WTC11 (cell line): ENCODE measurements around the gene CHN1. TPM values are rescaled to one million over a fixed set of nuclear protein-coding genes. Genes with fewer than 3 reads are reported as not detected.
A peak's percentile ranks its signal among the peaks of the same experiment; 100 is the strongest.

Experiments used
- ATAC-seq: fragments of 200-7000 bp; cut with Tn5 transposase; 2 replicates; pipeline ENCODE4 v1.10.0; 2021; ENCODE audit warnings: mild to moderate bottlenecking, moderate library complexity
- CTCF ChIA-PET: fragments of 300-600 bp; sonication (Branson Sonifier 250); formaldehyde crosslinking; loops from one replicate; lab custom pipeline; 2021; ENCODE audit warnings: antibody characterized with exemption; lab: Charles Lee
- POLR2A ChIA-PET: fragments of 350-600 bp; sonication (Branson Sonifier 250); formaldehyde crosslinking; loops from one replicate; lab custom pipeline; 2021; ENCODE audit warnings: antibody characterized with exemption; lab: Charles Lee
- DNase-seq: peaks from one replicate; pipeline ENCODE4 v3.0.0; 2021; ENCODE audit warnings: low spot score
- H3K27ac Mint-ChIP-seq: 2 replicates; pipeline ENCODE4 v1.8.0; 2021; ENCODE audit warnings: mixed read lengths
- H3K27me3 Mint-ChIP-seq: 2 replicates; pipeline ENCODE4 v1.8.0; 2021; ENCODE audit warnings: low read depth, mild to moderate bottlenecking, moderate library complexity, mixed read lengths
- H3K36me3 Mint-ChIP-seq: 2 replicates; pipeline ENCODE4 v1.8.0; 2021; ENCODE audit warnings: mixed read lengths
- H3K4me1 Mint-ChIP-seq: 2 replicates; pipeline ENCODE4 v1.8.0; 2022; ENCODE audit warnings: mixed read lengths
- H3K4me3 Mint-ChIP-seq: 2 replicates; pipeline ENCODE4 v1.8.0; 2021; ENCODE audit warnings: mild to moderate bottlenecking, moderate library complexity, mixed read lengths
- H3K9me3 Mint-ChIP-seq: 2 replicates; pipeline ENCODE4 v1.8.0; 2021; ENCODE audit warnings: mixed read lengths
- E2F4 ChIP-seq: sonication (generic); formaldehyde crosslinking; IDR thresholded peaks from 2 replicates; pipeline ENCODE4 v1.8.1; 2022; ENCODE audit warnings: low read depth, mild to moderate bottlenecking, moderate library complexity, missing genetic modification reagents, borderline replicate concordance
- EMX1 ChIP-seq: fragments of 250-450 bp; sonication (Bioruptor Pico); IDR thresholded peaks from 2 replicates; pipeline ENCODE4 v1.8.0; 2021; ENCODE audit warnings: mild to moderate bottlenecking
- ESRRA ChIP-seq: sonication (generic); formaldehyde crosslinking; IDR thresholded peaks from 2 replicates; pipeline ENCODE4 v1.8.1; 2022; ENCODE audit warnings: mild to moderate bottlenecking, missing genetic modification reagents, borderline replicate concordance
- ETV6 ChIP-seq: sonication (generic); formaldehyde crosslinking; IDR thresholded peaks from 2 replicates; pipeline ENCODE4 v1.8.1; 2022; ENCODE audit warnings: mild to moderate bottlenecking, missing genetic modification reagents
- JUN ChIP-seq: sonication (generic); formaldehyde crosslinking; IDR thresholded peaks from 2 replicates; pipeline ENCODE4 v1.8.0; 2023; ENCODE audit warnings: mild to moderate bottlenecking, missing genetic modification reagents
- MLX ChIP-seq: sonication (generic); formaldehyde crosslinking; IDR thresholded peaks from 2 replicates; pipeline ENCODE4 v1.8.1; 2023; ENCODE audit warnings: mild to moderate bottlenecking, missing genetic modification reagents, moderate library complexity
- NFE2L1 ChIP-seq: sonication (generic); formaldehyde crosslinking; IDR thresholded peaks from 2 replicates; pipeline ENCODE4 v1.8.1; 2023; ENCODE audit warnings: missing genetic modification reagents
- NR2C2 ChIP-seq: sonication (generic); formaldehyde crosslinking; IDR thresholded peaks from 2 replicates; pipeline ENCODE4 v1.8.0; 2022; ENCODE audit warnings: mild to moderate bottlenecking, missing genetic modification reagents
- PREB ChIP-seq: sonication (generic); formaldehyde crosslinking; IDR thresholded peaks from 2 replicates; pipeline ENCODE4 v1.8.1; 2022; ENCODE audit warnings: mild to moderate bottlenecking, missing genetic modification reagents, moderate library complexity, borderline replicate concordance
- PRRX2 ChIP-seq: fragments of 250-450 bp; sonication (Bioruptor Pico); IDR thresholded peaks from 2 replicates; pipeline ENCODE4 v1.8.0; 2021; ENCODE audit warnings: mild to moderate bottlenecking
- RORB ChIP-seq: fragments of 250-450 bp; sonication (Bioruptor Pico); IDR thresholded peaks from 2 replicates; pipeline ENCODE4 v1.9.0; 2021; ENCODE audit warnings: mild to moderate bottlenecking
- STAT6 ChIP-seq: sonication (generic); formaldehyde crosslinking; conservative IDR thresholded peaks from 2 replicates; pipeline ENCODE4 v1.8.1; 2023; ENCODE audit warnings: mild to moderate bottlenecking, low read depth, missing genetic modification reagents, moderate library complexity
- USF1 ChIP-seq: sonication (generic); formaldehyde crosslinking; IDR thresholded peaks from 2 replicates; pipeline ENCODE4 v1.8.0; 2022; ENCODE audit warnings: mild to moderate bottlenecking, missing genetic modification reagents
- USF2 ChIP-seq: sonication (generic); formaldehyde crosslinking; IDR thresholded peaks from 2 replicates; pipeline ENCODE4 v1.8.1; 2023; ENCODE audit warnings: mild to moderate bottlenecking, missing genetic modification reagents, moderate library complexity
- ZBTB21 ChIP-seq: sonication (generic); formaldehyde crosslinking; IDR thresholded peaks from 2 replicates; pipeline ENCODE4 v1.8.1; 2023; ENCODE audit warnings: mild to moderate bottlenecking, missing genetic modification reagents, borderline replicate concordance
- ZNF138 ChIP-seq: sonication (generic); formaldehyde crosslinking; conservative IDR thresholded peaks from 2 replicates; pipeline ENCODE4 v1.8.1; 2022; ENCODE audit warnings: mild to moderate bottlenecking, moderate library complexity, missing genetic modification reagents
- ZNF232 ChIP-seq: sonication (generic); formaldehyde crosslinking; IDR thresholded peaks from 2 replicates; pipeline ENCODE4 v1.8.0; 2022; ENCODE audit warnings: mild to moderate bottlenecking, missing genetic modification reagents
- ZNF396 ChIP-seq: fragments of 250-450 bp; sonication (Bioruptor Pico); IDR thresholded peaks from 2 replicates; pipeline ENCODE4 v1.8.0; 2021; ENCODE audit warnings: mild to moderate bottlenecking, moderate library complexity, borderline replicate concordance
- ZNF425 ChIP-seq: fragments of 250-450 bp; sonication (Bioruptor Pico); conservative IDR thresholded peaks from 2 replicates; pipeline ENCODE4 v1.9.0; 2021; ENCODE audit warnings: mild to moderate bottlenecking
- ZSCAN18 ChIP-seq: fragments of 250-450 bp; sonication (Bioruptor Pico); IDR thresholded peaks from 2 replicates; pipeline ENCODE4 v2.1.2; 2022; ENCODE audit warnings: mild to moderate bottlenecking, moderate library complexity
- total RNA-seq: library from RNA; stranded (reverse); gene quantifications from 3 replicates; pipeline ENCODE4 v1.2.3, GENCODE V29; 2021

The CHN1 gene
- total RNA-seq, 1 experiment from 2014 or later, result 30.0 TPM

- TF ChIP-seq E2F4 (CRISPR knock-in tag) (no peak), MLX (CRISPR knock-in tag) (no peak), PRRX2 (CRISPR knock-in tag) (no peak), NFE2L1 (CRISPR knock-in tag) (no peak), NR2C2 (CRISPR knock-in tag) (no peak), ZNF396 (no peak), ETV6 (no peak), JUN (CRISPR knock-in tag) (no peak), ZNF232 (CRISPR knock-in tag) (no peak)
These were observed 112.6 kb downstream of the CHN1 start (continued) for GRCh38 chr2:174892546-174892945.

- peak overlapping the region; percentile 6; the same call in 1 of the 2 replicates for H3K4me3 Mint-ChIP-seq
These were observed 116.4 kb downstream of the CHN1 start for GRCh38 chr2:174888646-174889271.

GRCh38 chr2:174888146-174888545 is 117.0 kb downstream of the CHN1 start:
- POLR2A ChIA-PET, result no interaction called here
- peaks cover 3% of the 10 kb centered on the region for H3K36me3 Mint-ChIP-seq
- peaks cover 43% of the 10 kb centered on the region for H3K4me1 Mint-ChIP-seq
- DNase-seq (no peak), ATAC-seq (peak; percentile 24; the same call in 1 of the 2 replicates)
- H3K27me3 Mint-ChIP-seq, result no peaks in the 10 kb centered on the region
- no peak overlapping the region for H3K4me3 Mint-ChIP-seq
- peak overlapping the region; percentile 78; the same call in 1 of the 2 replicates for H3K27ac Mint-ChIP-seq
- peaks cover 4% of the 10 kb centered on the region; the same call in 1 of the 2 replicates for H3K9me3 Mint-ChIP-seq
- TF ChIP-seq STAT6 (CRISPR knock-in tag) (no peak), NFE2L1 (CRISPR knock-in tag) (no peak), ZNF138 (CRISPR knock-in tag) (no peak), ZNF425 (no peak), USF1 (CRISPR knock-in tag) (no peak), PREB (no peak), USF2 (CRISPR knock-in tag) (no peak), ZSCAN18 (CRISPR knock-in tag) (no peak), ESRRA (no peak), EMX1 (CRISPR knock-in tag) (no peak), ZBTB21 (CRISPR knock-in tag) (no peak), RORB (CRISPR knock-in tag) (no peak)
- CTCF ChIA-PET, result interaction anchor here (0.6 to 1.6 kb wide), 10 partner anchors 10 to 191 kb away, joined by 3 to 7 read pairs (median 5); no protein-coding TSS in a partner anchor

More at GRCh38 chr2:174888646-174889271, 116.4 kb downstream of the CHN1 start:
- Mint-ChIP-seq H3K4me1 (peaks cover 38% of the 10 kb centered on the region), H3K36me3 (peaks cover 3% of the 10 kb centered on the region; the same call in 1 of the 2 replicates), H3K9me3 (peaks cover 4% of the 10 kb centered on the region; the same call in 1 of the 2 replicates), H3K27me3 (no peaks in the 10 kb centered on the region), H3K27ac (peak overlapping the region; percentile 84)
- DNase-seq (no peak), ATAC-seq (peak; percentile 79)
- POLR2A ChIA-PET, result no interaction called here
- CTCF ChIA-PET, result interaction anchor here (0.6 to 1.6 kb wide), 15 partner anchors 10 to 192 kb away, joined by 3 to 7 read pairs (median 4); no protein-coding TSS in a partner anchor
- no peak for TF ChIP-seq NR2C2 (CRISPR knock-in tag)
- 0 out of 2 replicates have a peak, but pooled peaks have one; percentile 18 for TF ChIP-seq ZNF138 (CRISPR knock-in tag)
